Tongue (tissue), 2 donors: ENCODE results near the gene SELENOI. TPM values are rescaled to one million over a fixed set of nuclear protein-coding genes. Genes with fewer than 3 reads are reported as not detected.
A peak's percentile ranks its signal among the peaks of the same experiment; 100 is the strongest.
"Not testable (repeated sequence)": the region's sequence is repeated elsewhere in the genome, so short reads cannot be mapped to it uniquely, and the experiment has no call there.

Source experiments
- DNase-seq: peaks from one replicate; pipeline ENCODE4 v3.0.0-alpha.2; 2015
- total RNA-seq: library from RNA; depleted of rRNA; stranded (reverse); fragments of >200 nt; gene quantifications from one replicate; pipeline ENCODE4 v1.2.3, GENCODE V29; 2014

Gene SELENOI
- total RNA-seq, 1 donor from 2014 or later, result 20.6 TPM

DNA sequence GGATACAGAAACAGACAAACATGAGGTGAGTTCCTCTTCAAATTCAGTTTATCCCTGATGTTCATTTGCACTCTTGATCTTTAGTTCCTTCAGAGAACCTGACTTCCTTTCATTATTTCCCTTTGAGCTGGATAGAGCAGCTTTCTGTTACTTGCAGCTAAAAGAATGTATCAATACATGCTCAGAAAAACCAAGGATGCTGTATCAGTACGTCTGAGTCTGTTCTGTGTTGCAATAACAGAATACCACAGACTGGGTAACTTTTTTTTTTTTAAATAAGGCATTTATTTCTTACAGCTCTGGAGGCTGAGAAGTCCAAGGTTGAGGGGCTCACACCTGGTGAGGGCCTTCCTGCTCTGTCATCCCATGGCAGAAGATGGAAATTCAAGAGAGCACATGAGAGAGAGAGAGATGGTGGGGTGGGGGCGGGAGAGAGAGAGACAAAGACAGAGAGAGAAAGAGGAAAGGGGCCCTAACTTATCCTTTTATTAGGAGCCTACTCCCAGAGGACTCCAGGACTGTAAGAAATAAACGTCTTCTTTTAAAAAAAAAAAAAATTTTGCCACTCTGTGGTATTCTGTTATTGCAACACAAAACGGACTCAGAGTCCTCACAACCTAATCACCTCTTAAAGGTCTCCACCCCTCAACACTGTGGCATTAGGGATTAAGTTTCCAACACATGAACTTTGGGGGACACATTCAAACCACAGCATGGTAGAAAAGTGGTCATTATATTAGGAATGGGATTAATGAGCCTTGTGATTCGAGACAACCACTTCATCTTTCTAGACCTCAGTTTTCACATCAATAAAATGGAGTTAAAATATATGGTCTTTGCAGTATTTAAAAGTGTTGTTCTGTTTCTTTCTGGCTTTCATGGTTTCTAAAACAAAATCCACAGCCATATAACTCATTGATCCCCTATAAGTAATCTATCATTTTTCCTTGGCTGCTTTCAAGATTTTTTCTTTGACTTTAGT, 18.4 kb upstream of the SELENOI start:
- no peak for DNase-seq

DNA sequence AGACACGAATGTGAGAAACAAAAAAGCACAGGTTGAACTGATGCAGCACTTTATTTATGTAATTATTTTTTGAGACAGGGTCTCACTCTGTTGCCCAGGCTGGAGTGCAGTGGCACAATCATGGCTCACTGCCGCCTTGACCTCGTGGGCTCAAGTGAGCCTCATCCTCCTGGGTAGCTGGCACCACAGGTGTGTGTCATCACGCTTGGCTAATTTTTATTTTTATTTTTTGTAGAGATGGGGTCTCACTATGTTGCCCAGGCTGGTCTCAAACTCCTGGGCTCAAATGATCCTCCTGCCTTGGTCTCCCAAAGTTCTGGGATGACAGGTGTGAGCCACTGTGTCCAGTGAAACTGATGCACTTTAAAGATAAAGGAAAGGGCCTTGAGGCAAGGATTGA, 16.9 kb upstream of the SELENOI start:
- DNase-seq, result not testable (repeated sequence)

DNA sequence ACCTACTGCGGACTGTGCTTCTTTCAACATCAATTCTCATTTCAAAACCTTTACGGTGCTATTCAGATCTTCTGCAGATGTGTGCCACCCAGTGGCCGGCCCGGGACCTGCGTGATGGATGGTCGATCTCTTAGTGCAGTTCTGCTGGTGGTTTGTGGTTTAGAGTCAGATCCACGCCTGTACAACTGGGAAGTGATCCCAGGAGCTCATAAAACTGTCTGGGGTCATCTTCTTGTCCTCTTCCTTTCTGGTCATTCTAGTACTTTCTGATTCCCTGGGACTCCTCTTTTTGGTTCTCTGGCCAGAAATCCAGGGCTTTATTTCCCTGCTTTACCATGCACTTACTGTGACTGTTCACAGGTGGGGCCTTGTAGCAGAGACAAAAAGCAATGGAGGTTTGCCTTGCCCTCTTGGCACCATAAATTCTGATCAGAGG, 15.8 kb upstream of the SELENOI start:
- DNase-seq, result peak; percentile 89

- no peak for DNase-seq
These were observed 15.3 kb upstream of the SELENOI start for GRCh38 chr2:26330604-26331003.

DNA sequence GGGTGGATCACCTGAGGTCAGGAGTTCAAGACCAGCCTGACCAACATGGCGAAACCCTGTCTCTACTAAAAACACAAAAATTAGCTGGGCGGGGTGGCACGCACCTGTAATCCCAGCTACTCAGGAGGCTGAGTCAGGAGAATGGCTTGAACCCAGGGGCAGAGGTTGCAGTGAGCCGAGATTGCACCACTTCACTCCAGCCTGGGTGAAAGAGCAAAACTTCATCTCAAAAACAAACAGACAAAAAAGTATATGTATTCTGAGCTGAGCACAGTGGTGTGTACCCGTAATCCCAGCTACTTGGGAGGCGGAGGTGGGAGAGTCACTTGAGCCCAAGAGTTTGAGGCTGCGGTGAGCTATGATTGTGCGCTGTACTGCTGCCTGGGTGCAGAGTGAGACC, 14.6 kb upstream of the SELENOI start:
- not testable (repeated sequence) for DNase-seq

DNA sequence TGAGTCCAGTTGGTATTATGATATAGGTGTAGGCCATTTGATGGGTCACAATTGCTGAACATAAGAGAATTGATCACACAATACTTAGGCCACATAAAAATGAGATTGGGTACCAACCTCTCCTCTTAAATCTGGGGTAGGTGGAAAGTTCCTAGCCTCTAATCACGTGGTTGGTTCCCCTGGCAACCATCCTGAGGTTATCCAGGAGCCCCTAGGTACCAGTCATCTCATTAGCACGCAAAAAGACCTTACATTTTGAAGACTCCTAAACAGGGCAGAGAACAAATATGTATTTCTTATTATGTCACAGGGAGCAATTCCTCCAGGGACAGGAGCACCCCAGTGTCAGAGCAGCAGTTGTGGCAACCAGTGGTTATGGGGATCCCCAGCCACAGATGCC, 12.7 kb upstream of the SELENOI start:
- no peak for DNase-seq

- peak; percentile 64 for DNase-seq
These were observed 10.7 kb upstream of the SELENOI start for GRCh38 chr2:26335231-26335630.

DNA sequence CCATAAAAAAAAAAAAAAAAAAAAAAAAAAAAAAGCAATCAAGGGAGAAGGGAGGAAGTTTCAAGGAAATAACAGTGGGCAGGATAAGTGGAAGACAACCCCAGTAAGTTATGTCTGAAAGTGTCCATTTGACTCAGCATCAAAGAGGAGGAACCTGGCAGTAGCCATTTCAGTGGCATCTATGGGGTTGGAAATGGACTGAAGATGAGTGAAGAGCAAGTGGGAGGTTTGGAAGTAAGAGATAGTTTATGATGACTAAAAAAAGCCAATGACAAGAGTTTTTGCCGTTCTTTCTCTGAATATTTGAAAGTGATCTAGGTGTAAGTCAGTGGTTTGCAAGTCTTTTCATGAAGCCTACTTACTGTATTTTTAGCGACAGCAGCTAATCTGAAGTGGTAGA, 9.2 kb upstream of the SELENOI start:
- no peak for DNase-seq

GRCh38 chr2:26337298-26337697, 8.6 kb upstream of the SELENOI start:
- no peak for DNase-seq

GRCh38 chr2:26340831-26341230, 5.1 kb upstream of the SELENOI start:
- no peak for DNase-seq

GRCh38 chr2:26344581-26345282, 1.2 kb upstream of the SELENOI start:
- DNase-seq, result peak; percentile 51

GRCh38 chr2:26345283-26345544, 729 bp upstream of the SELENOI start:
- no peak for DNase-seq

DNA sequence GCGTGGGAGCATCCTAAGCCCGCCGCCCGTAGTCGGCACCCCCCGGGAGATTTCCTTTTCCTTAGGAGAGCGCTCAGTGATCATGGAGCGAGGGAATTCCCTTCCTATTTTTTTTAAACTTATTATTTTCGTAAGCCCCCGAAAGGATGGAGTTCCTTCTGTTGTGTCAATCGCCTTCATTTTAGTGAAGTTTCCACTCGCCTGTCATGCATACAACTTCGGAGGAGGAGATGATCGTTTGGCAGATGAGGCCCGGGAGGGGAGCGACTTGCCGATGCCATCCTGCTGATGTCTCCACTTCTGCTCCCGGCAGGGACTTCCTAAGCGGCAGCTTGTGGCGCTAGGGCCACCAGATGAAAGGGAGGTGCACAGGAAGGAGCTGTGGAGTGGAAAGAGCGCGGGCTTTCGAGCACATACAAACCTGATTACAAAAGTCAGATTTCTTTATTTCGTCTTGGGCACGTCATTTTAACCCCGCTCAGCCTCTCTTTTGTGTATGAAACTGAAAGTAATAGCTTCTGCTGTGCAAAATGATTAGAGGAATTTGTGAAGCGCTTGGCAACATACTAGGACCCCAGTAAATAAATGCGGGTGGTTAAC, 611 bp downstream of the SELENOI start, which contains the start of gene ADGRF3:
Gene ADGRF3 (minus strand): TSS at position 336 of the 600 bp plus-strand sequence. CDS start 555 bp downstream, outside the sequence.
- DNase-seq, result peak; percentile 73

DNA sequence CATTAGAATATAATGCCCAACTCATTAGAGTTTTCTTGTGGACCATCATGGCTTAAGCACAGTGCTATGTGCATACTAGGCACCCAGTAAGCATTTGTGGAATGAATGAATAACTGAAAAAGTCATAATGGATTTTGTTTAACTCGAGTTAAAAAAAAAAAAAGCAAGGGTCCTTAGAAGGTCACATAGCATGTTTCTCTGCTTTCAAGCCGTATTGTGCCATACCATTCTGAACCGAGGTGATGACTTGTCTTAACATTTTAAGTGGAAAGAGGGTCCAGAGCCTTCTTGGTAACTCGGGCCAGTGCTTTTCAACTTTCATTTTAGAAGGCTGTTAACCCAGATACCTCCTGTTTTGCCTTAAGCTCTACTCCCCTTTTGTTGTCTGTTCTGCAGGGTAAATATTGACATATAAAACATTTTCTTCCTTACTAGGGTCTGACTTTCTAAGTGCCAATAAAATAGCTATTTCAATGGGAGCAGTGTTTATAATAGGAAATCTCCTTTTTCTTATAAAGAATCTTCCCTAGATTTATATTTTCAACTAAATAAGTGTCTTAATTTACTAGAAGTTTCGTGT, 1.4 kb downstream of the SELENOI start:
- DNase-seq, result peak; percentile 15

DNA sequence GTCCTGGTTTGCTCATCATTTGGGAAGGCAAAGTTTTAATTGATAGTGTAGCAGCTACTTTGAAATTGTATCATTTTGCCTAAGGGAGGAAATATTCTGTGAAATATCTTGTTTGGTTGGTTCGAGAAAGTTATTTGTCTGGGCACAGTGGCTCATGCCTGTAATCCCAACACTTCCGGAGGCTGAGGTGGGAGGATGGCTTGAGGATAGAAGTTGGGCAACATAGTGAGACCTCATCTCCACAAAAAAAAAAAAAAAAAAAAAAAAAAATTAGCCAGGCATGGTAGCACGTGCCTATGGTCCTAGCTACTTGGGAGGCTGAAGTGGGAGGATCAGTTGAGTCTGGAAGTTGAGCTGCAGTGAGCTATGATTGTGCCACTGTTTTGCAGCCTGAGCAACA, 3.7 kb downstream of the SELENOI start:
- DNase-seq, result no peak

DNA sequence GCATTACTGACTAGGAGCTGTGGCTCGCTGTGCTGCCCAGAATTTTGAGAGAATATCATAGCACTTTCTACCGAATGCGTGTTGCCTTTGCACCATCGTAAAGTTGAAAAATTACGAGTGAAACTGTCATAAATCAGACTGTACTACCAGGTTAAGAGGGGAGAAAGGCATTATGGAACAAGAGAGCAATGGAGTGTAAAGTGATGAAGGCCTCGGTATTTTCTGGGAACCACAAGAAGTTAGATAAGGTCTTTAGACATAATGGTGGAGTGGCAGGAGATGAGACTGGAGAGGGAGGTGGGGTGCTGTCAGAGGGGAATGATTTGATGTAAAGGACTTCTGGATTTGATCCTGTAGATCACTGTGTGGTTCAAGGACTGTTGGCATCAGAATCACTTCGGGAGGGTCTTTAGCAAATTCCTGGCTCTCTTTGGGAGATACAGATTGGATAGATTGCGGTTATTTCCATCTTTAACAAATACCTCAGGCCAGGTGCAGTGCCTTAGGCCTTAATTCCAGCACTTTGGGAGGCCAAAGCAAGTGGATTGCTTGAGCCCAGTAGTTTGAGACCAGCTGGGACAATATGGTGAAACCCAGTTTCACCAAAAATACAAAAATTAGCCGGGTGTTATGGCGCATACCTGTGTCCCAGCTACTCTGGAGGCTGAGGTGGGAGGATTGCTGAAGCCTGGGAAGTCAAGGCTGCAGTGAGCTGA, 5.6 kb downstream of the SELENOI start:
- DNase-seq, result no peak

GRCh38 chr2:26352892-26353291, 6.9 kb downstream of the SELENOI start:
- no peak for DNase-seq

DNA sequence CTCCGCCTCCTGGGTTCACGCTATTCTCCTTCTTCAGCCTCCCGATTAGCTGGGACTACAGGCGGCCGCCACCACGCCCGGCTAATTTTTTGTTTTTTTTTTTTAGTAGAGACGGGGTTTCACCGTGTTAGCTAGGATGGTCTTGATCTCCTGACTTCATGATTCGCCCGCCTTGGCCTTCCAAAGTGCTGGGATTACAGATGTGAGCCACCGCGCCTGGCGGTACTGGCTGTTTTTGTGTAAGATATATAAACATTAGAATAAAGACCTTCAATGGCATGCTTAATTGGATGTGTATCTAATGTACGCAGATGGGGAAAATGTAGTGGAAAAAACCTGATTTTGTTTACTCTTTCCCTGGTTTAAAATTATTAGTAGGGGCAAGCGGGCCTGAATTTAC, 8.5 kb downstream of the SELENOI start:
- not testable (repeated sequence) for DNase-seq

DNA sequence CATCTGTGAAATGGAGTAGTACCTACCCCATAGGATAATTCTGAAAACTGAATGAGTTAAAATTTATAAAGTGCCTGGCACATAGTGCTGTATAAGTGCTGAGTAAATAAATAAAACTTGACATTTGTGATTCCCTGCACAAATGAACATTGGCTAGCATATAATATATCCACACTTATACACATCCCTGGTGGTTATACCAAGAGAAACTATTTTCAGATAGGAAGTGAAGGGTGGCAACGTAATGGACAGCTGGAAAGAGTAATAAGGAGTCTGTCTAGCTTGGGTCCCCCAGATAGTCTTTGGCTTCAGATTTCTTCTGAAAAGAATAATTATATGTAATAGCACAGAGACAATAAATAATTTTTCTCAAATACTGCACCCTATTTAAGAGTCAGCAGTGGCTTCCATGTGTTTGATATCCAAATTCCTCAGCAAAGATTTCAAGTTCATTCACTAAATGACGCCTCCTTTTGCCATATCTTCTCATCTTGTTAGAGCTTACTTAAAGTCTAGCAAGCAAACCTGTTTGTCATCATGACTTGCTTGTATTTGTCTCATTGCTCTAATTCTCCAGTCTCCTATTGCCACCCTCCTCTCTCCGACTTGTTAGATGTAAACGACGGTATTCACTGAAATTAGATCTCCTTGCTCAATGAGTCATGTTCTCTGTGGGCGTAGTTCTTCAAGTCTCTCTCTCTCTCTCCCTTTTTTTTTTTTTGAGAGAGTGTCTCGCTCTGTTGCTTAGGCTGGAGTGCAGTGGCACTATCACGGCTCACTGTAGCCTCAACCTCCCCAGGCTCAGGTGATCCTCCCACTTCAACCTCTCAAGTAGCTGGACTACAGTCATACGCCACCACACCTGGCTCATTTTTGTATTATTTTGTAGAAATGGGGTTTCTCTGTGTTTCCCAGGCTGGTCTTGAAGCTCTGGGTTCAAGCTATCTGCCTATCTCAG, 9.4 kb downstream of the SELENOI start:
- DNase-seq, result peak; percentile 49

- DNase-seq, result no peak
These were observed 10.2 kb downstream of the SELENOI start for GRCh38 chr2:26356111-26356510.

- DNase-seq, result no peak
These were observed 10.8 kb downstream of the SELENOI start for GRCh38 chr2:26356771-26357170.
